HG03521 (cell line): ENCODE data around the gene NR2E1.

Experiments
- ATAC-seq: cut with Tn5 transposase; IDR thresholded peaks from one replicate; pipeline ENCODE4 v1.9.1; 2021; ENCODE audit warnings: mild to moderate bottlenecking, moderate library complexity; ENCODE audit not compliant: unreplicated experiment

The NR2E1 gene

DNA sequence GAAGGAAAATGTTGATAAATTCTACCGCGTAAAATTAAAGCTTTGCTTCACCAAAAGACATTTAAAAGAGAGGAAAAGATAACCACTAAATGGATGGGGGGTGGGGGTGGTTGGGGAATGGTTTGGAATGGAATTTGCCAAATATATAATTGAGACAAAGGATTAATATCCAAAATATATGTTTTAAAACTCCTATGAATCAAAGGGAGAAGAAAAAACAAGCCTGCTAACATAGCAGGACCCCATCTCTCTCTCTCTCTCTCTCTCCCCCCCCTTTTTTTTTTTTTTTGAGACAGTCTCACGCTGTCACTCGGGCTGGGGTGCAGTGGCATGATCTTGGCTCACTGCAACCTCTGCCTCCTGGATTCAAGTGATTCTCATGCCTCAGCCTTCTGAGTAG, 13.4 kb upstream of the NR2E1 start:
- ATAC-seq: no peak

DNA sequence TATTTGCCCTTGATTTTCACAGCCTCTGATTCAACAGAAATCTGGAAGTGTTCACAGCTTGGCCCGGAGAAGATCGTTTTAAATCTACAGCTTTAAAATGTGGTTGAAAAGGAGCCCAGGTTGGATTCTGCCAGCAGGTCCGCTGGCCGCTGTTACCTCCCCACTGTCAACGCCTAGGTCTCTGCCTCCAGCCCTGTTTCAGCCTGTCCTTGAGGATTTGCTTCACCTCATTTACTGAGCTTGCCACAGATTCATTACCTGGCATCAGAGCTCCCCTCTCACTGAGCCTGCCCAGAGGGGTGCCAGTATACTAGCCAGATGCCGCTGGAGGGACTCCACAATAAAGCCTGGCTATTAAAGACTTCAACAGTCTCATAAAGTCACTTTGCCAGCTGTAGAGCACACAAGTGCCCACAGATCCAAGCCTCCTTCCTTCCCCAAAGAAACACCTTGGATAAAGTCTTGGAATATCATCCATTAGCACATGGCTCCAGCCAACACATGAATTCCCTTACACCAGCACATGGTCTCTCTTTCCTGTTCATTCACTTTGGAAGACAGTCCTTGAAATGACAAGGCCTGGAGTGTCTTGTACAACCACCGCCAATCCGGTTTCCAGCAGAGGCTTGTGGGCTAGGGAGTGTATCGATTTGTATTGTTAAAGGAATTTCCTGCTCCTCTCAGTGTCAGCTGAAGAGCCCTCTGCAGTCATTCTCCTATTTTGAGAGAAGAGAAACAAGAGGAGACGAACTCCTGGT, 9.5 kb upstream of the NR2E1 start:
- ATAC-seq: no peak

DNA sequence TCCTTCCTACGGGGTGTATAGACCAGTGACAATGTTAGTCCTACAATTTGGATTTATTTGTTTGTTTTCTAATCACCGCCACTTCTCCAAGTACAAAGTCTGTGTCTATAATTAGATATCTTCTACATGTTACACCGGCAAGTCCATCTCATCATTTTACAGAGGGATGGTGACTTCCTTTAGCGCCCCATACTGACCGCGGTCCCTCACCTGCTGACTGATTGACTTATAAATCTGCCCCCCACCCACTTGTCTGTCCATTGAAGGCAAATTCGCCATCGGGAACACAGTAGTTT, 8.9 kb upstream of the NR2E1 start:
- ATAC-seq: no peak

DNA sequence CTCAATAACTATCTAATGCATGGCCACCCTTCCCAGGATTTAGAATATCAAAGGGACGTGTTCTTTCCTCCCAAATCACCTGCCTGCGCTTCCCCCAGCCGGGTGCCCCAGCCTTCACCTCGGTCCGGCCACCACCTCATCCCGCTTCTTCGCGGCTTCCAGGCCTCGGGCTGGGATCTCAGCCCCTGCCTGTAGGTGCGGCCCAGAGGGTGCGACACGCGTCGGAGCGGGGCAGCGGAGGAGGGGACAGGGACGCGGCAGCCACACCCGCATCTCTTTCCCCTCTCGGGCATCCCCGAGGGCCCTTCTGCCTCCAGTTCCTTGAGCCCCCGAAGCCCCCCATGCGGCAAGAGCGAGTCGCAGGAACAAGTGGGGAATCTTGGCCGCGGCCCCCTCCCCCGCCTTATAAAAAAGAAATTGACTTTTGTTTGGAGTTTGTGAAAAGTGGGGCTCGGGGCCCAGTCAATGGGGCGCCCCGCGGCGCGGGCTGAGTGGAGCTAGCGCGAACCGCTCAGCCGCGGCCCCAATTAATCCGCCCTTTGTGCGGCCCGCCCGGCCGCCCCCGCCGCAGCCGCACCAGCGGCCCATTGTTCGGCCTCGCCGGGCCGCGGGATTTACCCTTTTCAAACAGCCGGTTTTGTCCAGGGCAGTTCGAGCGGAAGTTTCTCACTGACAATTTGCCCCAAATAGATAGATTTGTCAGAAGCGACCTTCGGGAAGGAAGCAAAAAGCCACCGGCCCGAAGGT, 8.4 kb upstream of the NR2E1 start:
- no peak for ATAC-seq

DNA sequence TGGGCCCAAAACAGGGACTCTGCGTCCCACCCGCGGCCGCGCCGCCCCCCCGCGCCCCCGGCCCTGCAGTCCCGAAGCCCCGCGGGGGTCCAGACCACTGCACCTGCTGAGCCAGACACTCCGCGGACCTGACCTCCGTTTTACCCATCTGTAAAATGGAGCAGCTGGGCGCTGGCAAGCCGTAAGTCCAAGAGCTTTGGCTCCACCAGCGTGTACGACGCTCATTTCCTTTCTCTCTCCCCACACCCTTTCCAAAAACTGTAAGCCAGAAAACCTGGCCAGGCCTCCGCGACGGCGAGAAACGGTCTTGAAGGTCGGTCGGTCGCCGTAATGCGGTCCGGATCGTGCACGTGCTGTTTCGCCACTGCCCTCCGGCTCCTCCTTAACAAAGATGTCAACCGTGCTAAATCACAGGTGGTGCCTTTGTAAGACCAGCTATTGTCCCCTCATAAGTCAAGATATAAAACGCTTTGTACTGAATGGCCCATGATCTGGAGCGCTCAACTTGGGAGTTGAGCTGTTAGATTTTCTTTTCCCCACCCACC, 7.8 kb upstream of the NR2E1 start:
- ATAC-seq: no peak

DNA sequence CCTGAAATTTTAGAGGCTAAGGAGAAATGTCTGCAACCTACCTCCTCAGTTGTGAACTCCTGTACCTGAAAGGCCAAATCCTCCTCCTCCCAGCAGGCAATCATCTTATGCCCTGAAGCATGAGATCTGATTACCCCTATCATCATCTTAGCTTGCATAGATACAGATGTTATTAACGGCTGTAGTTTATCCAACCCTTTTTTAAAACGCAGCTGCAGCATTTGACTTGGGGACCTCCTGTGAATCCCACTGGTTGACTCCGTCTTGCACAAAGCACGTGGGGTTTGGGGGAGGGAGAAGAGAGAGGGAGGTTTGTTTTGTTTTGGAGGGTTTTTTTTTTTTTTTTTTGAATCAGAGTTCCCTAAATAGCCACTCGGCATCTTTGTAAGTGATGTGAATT, 5.8 kb upstream of the NR2E1 start:
- ATAC-seq: no peak

DNA sequence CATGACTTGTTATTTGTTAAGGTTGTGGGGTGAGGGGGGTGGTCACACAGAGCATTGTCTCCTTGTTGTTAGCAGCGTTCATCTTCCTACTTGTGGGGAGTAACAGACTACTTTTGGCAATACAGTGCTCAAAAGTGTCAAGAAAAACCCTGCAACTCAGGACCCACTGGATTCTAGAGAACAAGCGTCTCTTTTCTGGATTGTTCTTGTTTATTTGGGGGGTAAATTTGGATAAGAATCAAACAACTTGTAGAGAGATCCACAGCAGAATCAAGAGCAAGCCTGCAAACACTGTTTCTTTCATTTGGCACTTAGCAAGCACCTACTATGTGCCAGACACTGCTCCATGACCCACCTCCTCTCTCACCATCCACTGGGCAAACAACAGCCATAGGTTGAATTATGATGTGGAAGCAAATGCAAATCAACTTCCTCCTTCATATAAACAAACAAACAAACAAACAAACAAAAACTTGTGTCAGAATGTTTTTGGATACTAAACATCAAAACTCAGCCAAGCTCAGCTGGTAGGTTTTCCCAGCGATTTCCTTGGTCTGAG, 4.0 kb upstream of the NR2E1 start:
- no peak for ATAC-seq

DNA sequence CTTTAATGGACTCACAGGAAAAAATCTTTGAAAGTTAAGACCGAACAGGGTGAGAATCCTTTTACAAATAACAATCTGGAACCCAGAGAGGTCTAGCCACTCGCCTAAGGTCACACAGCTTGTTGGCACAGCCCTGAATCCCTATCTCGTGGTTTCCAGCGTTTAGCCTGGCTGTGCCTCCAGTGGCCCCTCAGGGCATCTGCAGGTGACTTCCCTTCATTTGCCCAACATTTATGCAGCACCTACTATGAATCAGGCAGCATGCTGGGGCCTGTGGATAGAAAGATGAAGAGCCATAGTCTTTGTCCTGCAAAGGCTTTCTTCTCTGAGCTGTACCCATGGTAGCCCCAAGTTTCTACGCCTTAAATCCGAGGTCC, 2.6 kb upstream of the NR2E1 start:
- ATAC-seq: no peak

DNA sequence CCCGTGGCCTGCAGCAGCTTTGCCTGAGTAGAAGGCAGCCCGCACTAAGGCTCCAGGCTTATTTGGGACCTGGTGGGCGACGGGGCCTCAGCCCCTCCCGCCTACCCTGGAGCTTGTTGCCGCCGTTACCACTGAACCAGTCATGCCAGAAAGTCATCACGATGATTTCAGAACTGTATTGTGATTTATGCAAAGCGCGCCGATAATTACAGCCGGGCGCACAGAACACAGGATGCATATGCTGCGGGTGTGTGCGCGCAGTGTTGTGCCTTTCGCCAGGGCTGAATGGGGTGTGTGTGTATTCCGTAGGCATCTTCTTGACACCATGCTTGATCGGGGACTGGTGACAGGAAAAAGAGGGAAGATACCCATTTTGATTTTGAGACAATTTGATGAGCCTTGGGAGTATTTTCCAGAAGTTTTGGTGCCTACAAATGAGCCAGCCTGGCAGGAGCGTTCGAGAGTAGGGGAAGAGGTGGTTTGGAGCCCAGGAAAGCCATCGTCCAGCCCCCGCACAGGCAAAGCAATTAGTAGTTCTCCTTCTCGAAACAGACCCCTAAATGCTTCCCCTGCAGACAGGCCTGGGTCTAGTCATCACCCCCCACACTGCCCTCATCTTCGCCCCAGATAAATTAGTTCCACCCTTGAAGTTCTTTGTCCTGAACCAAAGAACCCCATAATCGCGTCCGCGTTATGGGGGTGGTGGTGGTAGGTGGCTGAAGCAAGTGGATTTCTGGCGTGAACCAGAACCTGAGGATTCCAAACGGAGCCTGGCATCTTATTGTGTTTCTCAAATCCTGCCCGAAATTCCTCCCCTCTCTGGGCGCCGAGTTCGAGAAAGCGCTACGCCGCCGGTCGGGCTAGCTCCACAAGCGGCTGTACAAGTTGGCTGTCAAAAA, 1.9 kb upstream of the NR2E1 start:
- ATAC-seq: no peak

DNA sequence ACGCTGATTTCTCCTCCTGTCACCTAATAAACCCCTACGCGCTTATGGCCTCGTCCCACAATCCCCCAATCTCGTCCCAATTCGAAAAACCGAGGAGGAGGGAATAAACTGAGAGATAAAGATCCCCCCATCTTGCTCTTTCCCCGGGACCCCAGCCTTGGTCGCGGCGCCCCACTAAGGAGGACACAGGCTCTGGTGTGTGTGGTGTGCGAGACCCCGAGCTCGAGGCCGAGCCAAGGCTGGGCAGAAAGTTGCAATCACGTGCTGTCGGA, 1.3 kb upstream of the NR2E1 start:
- no peak for ATAC-seq

DNA sequence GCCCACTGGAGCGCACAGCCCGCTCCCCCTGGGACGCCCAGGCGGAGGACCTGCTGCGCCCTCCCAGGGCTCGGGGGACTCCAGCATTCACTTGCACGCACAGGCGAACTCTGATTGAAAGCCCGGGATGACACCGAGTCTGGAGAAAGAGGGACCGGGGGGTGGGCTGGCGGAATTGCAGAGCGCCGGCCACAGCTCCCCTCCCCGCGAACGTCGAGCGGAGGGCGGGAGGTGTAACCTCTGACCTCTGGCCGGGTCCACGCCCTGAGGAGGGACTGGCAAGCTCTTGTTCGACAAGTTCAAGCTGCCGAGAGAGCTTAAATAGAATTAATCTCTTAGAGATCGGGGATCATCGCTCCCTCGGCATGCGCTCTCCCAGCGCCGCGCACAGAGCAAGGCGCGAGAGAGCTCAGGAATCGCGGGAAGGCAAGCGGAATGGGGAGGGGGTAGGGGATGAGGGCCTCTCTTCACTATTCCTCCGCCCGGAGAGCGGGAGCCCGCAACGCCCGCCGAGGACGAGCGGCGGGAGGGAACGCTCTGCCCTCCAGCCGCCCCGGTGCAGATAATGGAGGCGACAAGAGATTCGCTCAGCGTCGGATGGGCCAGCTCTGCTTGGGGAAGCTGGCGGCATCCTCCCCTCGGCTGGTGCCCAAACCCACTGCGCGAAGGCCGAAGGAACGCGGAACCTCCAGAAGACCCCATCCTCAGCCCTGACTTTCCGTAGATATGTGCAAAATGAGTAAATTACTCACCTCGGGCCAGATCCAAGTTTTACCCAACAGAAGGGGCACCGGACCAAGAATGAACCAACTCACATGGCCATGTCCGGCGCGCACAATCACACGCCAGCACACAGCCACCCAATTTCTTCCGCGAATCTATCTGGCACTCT, 761 bp upstream of the NR2E1 start:
- ATAC-seq: no peak

DNA sequence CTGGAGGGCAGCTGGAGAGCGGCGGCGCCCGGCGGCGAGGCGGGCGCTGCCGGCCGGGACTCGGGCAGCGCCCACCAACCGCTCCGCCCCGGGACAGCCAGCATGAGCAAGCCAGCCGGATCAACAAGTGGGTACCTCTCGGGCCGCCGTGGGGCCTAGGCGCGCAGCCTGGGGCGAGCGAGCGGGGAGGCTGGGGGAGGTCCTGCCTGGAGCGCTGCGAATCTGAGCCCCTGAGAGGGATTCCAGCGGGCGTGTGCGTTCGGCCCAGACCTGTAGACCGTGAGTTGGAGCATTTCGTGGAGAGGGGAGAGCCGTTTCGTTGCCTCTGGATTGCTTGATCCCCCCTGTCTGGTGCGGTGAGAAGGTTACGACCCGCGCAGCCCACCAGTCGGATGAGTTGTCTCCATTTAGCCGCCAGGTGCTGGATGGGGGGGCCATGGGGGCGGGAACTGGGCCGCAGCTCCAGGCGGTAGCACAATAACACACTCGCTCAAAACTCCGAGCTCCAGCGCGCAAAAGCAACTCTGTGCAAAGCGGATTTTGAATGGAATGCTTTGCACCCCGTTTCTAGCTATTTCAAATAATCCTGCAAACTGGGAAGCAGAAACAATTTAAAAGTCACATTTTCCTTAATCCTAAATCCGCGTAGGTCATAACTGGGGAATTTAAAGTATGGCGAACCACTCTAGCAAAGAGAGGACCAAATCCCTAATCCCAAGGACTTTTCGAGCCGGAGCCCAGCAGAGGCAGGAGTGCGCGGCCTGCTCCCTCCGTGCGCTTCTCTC, 1.0 kb downstream of the NR2E1 start:
- no peak for ATAC-seq

DNA sequence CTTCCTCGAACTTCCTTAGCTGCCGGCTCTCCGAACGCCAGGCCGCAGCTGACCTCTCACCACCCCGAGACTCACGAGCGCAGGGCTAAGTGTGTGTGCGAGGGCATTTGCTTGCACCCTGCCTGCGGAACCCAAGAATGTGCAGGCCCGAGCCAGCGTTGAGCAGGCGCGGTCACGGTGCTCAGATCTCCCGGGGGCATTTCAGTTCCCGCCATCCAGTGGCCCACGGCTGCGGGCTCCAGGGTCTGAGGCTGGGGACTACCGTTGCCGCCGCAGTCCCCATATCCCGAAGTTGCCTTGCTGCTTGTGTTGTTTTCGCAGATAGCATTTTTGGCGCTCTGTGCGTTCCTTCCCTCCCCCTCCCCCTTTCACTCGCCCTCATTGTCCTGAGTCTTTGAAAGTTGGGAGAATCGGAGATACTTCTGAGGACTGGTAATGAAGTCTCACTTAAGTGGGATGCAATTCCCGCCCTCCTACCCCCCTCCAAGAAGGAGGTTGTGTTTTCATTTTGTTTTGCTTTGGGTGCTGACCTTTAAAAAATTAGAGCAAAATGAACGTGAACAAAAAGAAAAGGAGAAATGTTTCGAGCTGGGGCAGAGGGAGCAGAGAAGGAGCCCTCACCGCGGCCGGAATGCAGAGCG, 1.7 kb downstream of the NR2E1 start:
- ATAC-seq: no peak

DNA sequence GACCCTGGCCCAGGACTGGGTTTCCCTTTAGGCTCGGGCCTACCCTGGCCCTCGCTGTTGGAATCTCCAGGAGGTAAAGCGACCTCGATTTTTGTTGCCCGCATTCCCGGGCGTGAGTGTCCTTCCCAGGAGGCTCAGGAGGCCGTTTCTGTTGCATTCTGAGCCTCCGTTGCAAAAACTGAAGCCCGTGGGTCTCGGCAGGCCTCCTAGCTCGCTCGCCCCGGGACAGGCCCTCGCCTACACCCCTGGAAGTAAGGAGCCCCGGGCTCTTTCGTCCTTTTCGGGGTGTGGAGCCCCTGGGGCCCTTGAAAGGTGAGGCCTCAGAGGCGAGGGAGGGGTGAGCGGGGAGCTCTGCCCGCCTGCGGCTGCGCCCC, 2.3 kb downstream of the NR2E1 start:
- no peak for ATAC-seq

DNA sequence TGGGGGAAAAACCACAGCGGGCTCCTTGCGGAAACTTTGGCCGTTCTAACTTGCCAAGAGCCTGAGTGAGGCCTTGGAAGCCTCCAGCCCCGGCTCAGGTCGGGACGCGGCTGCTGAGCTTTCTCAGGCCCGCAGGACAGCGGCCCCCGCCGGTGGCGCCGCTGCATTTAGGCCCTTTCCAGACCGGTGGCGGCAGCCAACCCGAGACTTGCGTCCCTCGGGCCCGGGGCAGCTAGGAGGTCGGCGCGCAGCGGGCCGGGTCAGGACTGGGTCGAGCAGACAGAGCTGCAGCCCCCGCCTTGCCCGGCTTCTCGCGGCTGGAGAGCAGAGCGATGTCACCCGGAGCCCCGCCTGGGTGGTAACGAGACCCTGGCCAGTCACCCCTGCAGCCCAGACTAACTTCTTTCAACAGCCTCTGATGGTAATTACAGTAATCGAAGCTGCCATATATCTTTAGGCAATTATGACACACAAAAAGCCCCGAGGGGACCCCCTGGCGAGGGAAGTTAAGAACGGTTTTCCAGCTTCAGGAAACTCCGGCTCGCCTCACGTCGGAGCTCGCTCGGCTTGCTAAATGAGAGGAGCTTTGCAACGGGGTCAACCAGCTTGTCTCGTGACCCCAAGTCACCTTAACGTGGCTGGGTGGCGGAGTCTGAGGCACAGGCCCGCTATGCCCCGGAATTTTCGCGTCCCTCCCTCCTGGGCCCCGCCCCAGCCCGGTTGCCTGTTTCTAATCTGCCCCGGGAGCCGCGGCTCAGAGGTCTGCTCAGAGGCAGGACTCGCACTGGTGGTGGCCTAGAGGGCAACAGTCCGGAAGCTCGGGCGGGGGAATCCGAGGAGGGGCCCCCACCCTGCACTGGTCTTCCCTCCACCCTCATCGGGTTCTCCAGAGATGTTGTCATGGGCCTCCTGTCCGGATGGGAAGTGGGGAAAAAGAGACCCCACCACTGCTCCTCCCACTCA, 3.0 kb downstream of the NR2E1 start:
- ATAC-seq: no peak

DNA sequence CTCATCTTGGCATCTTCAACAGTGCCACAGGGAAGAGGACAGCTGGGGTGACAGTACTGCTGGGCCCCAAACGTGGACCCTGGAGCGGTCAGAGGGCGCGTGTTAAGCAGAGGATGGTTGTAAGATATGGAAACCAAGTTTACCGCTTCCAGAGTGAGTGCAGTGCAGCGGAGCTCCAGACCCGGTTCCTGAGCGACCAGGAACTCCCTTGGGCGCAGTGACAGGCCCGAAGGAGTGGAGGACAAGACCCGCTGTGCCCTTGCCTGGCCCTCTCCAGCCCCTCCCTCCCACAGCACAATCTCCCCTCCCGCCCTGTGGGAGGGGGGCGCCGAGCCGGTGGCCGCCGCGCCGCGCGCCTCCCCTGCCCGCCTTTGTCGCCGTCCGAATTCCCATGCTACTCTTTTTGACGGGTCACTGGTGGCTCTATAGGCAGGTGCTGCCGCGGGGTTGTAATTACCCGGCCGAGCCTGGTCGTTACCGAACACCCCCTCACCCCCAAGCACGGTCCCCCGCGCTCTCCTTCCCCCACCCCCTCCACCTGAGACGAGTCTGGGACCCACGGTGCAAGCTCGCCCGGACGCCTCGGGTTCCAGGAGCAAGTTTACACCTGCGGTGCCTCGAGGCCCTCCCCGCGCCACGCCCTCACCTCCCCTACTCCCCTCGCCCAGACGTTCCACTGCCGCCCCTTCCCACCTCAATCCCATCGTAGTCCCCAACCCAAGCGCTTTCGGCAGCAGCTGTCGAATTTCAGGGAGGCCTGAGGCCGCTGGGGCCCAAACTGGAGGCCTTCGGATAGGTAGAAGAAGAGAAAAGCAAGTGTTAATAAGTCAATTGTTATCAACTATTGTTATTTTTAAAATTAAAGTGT, 3.9 kb downstream of the NR2E1 start:
- no peak for ATAC-seq
